Measurements from ENCODE around the gene C11orf21. TPM values are rescaled to one million over a fixed set of nuclear protein-coding genes. Genes with fewer than 3 reads are reported as not detected.

The C11orf21 gene
- total and polyA plus RNA-seq, 2 experiments from 2014 or later: 1.3 to 1.8 TPM

- peak; percentile 22 to 71 for DNase-seq (ENCODE audit: low read depth in 1 of 2, low spot score in 1 of 2)
- Histone ChIP-seq H3K27ac (no peak overlapping the region), H3K9me3 (ENCODE audit: low read depth) (no peaks in the 10 kb centered on the region), H3K36me3 (no peaks in the 10 kb centered on the region), H3K4me1 (ENCODE audit: low read depth) (peaks cover 43% of the 10 kb centered on the region), H3K27me3 (peaks cover 10% of the 10 kb centered on the region), H3K4me3 (no peak overlapping the region)
- TF ChIP-seq, protein P1, sequence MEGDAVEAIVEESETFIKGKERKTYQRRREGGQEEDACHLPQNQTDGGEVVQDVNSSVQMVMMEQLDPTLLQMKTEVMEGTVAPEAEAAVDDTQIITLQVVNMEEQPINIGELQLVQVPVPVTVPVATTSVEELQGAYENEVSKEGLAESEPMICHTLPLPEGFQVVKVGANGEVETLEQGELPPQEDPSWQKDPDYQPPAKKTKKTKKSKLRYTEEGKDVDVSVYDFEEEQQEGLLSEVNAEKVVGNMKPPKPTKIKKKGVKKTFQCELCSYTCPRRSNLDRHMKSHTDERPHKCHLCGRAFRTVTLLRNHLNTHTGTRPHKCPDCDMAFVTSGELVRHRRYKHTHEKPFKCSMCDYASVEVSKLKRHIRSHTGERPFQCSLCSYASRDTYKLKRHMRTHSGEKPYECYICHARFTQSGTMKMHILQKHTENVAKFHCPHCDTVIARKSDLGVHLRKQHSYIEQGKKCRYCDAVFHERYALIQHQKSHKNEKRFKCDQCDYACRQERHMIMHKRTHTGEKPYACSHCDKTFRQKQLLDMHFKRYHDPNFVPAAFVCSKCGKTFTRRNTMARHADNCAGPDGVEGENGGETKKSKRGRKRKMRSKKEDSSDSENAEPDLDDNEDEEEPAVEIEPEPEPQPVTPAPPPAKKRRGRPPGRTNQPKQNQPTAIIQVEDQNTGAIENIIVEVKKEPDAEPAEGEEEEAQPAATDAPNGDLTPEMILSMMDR (IDR thresholded peaks at IDR 0.05; ENCODE audit: low read depth, low read length): peak; percentile 24
These were observed 2.6 kb downstream of the C11orf21 start for GRCh38 chr11:2298795-2299761.

DNA sequence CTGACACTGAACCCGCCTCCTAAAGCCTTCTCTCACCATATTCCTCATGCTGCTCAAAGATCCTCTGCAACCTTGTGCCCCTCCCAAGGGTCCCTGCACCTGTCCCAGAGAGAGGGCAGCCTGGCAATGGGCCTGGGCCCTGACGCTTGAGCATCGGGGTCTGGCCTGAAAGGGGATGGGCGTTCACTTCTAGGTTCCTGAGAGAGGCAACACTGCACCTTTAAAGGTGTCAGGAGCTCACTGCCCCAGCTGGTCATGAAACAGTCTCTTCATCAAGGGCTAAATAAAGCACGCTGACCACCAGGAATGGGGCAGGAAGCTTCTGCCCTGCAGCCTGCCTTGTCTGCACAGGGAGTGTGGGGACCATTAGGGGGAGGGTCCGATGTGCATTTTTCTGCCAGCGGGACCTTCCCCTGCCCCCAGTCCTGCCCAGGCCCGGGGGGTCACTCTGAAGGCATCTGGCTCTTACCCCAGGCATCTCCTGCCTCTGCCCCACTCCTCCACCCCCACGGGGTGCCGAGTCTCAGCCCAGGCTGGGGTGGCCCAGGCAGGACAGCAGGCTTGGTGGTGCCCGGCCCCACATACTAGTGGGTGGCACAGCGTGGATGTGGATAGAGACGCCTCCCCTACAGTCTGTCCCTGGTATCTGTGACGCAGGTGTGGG is 3.5 kb downstream of the C11orf21 start:
- Histone ChIP-seq H3K36me3 (no peaks in the 10 kb centered on the region), H3K27me3 (peaks cover 14% of the 10 kb centered on the region), H3K4me1 (ENCODE audit: low read depth) (peaks cover 35% of the 10 kb centered on the region), H3K9me3 (ENCODE audit: low read depth) (no peaks in the 10 kb centered on the region), H3K4me3 (no peak overlapping the region), H3K27ac (no peak overlapping the region)
- no peak for DNase-seq (ENCODE audit: low read depth in 1 of 2, low spot score in 1 of 2)
- TF ChIP-seq, protein P1 (IDR thresholded peaks at IDR 0.05; ENCODE audit: low read depth, low read length): no peak

- TF ChIP-seq, protein P1 (IDR thresholded peaks at IDR 0.05; ENCODE audit: low read depth, low read length): no peak
- peaks cover 28% of the 10 kb centered on the region for H3K4me1 ChIP-seq (ENCODE audit: low read depth)
- no peaks in the 10 kb centered on the region for H3K36me3 ChIP-seq
- DNase-seq (ENCODE audit: low read depth in 1 of 2, low spot score in 1 of 2): no peak
- H3K4me3 ChIP-seq: no peak overlapping the region
- peaks cover 15% of the 10 kb centered on the region for H3K27me3 ChIP-seq
- no peaks in the 10 kb centered on the region for H3K9me3 ChIP-seq (ENCODE audit: low read depth)
- no peak overlapping the region for H3K27ac ChIP-seq
These were observed 4.1 kb downstream of the C11orf21 start for GRCh38 chr11:2297623-2298030.

- no peak for DNase-seq (ENCODE audit: low read depth in 1 of 2, low spot score in 1 of 2)
- TF ChIP-seq, protein P1 (IDR thresholded peaks at IDR 0.05; ENCODE audit: low read depth, low read length): no peak
- no peak overlapping the region for H3K27ac ChIP-seq
- no peaks in the 10 kb centered on the region for H3K36me3 ChIP-seq
- no peaks in the 10 kb centered on the region for H3K9me3 ChIP-seq (ENCODE audit: low read depth)
- H3K4me3 ChIP-seq: no peak overlapping the region
- peaks cover 19% of the 10 kb centered on the region for H3K27me3 ChIP-seq
- H3K4me1 ChIP-seq (ENCODE audit: low read depth): peaks cover 23% of the 10 kb centered on the region
These were observed 4.7 kb downstream of the C11orf21 start for GRCh38 chr11:2296913-2297622.
